HEK293 (cell line): Measurements from ENCODE around the gene TIMM9.

Experiments used
- CTCF ChIA-PET: fragments of 350-600 bp; formaldehyde crosslinking; extraction: SDS; loops from one replicate; lab custom pipeline; 2021; ENCODE audit warnings: antibody characterized with exemption; lab: Yijun Ruan, JAX
- POLR2A ChIA-PET: fragments of 300-600 bp; formaldehyde crosslinking; extraction: SDS; loops from one replicate; lab custom pipeline; 2020; ENCODE audit warnings: antibody characterized with exemption, inconsistent platforms; lab: Yijun Ruan, JAX
- H3K27ac ChIP-seq: fragments of 200-500 bp; sonication (Bioruptor generic); 2 replicates; pipeline ENCODE4 v1.5.1; 2014; ENCODE audit warnings: low read depth, low read length, control low read depth, inconsistent platforms; ENCODE audit errors: extremely low read depth
- H3K36me3 ChIP-seq, 2 experiments: fragments of 200-500 bp in 1 of 2; sonication (Bioruptor generic) in 1 of 2; 1 replicate in 1 of 2; 2 replicates in 1 of 2; pipeline ENCODE4 v1.5.1; 2014 to 2017; ENCODE audit warnings: inconsistent platforms in 2 of 2, low read length in 2 of 2; ENCODE audit not compliant: control insufficient read depth in 2 of 2, insufficient read depth in 1 of 2
- H3K4me1 ChIP-seq: fragments of 200-500 bp; sonication (Bioruptor generic); 2 replicates; pipeline ENCODE4 v1.5.1; 2014; ENCODE audit warnings: mild to moderate bottlenecking, low read length, inconsistent platforms; ENCODE audit not compliant: control insufficient read depth, insufficient read depth
- H3K4me3 ChIP-seq: 2 replicates; pipeline ENCODE4 v1.5.1; 2011; ENCODE audit warnings: low read depth, mild to moderate bottlenecking, control low read depth, low read length, moderate library complexity
- H3K9me3 ChIP-seq: fragments of 200-500 bp; sonication (Bioruptor generic); 2 replicates; pipeline ENCODE4 v1.5.1; 2014; ENCODE audit warnings: low read depth, low read length, inconsistent platforms; ENCODE audit not compliant: control insufficient read depth, insufficient read depth
- SCRT2 ChIP-seq: fragments of 450-650 bp; formaldehyde crosslinking; IDR thresholded peaks from 2 replicates; pipeline ENCODE4 v1.5.1; 2016; ENCODE audit warnings: missing biosample characterization, missing genetic modification characterization
- ZBTB17 ChIP-seq: fragments of 450-650 bp; formaldehyde crosslinking; IDR thresholded peaks from 2 replicates; pipeline ENCODE4 v1.5.1; 2016; ENCODE audit warnings: missing biosample characterization, missing genetic modification characterization
- ZNF146 ChIP-seq: fragments of 450-650 bp; formaldehyde crosslinking; IDR thresholded peaks from 2 replicates; pipeline ENCODE4 v1.5.1; 2016; ENCODE audit warnings: missing biosample characterization, missing genetic modification characterization
- ZNF157 ChIP-seq: fragments of 450-650 bp; formaldehyde crosslinking; IDR thresholded peaks from 2 replicates; pipeline ENCODE4 v1.5.1; 2016; ENCODE audit warnings: missing biosample characterization, missing genetic modification characterization
- ZNF174 ChIP-seq: fragments of 450-650 bp; formaldehyde crosslinking; IDR thresholded peaks from 2 replicates; pipeline ENCODE4 v1.5.0; 2017; ENCODE audit warnings: missing biosample characterization, mild to moderate bottlenecking, missing genetic modification characterization
- ZNF175 ChIP-seq: fragments of 450-650 bp; formaldehyde crosslinking; IDR thresholded peaks from 2 replicates; pipeline ENCODE4 v1.5.1; 2016; ENCODE audit warnings: missing biosample characterization, missing genetic modification characterization
- ZNF501 ChIP-seq: fragments of 450-650 bp; formaldehyde crosslinking; IDR thresholded peaks from 2 replicates; pipeline ENCODE4 v1.5.1; 2016; ENCODE audit warnings: missing biosample characterization, missing genetic modification characterization
- ZNF701 ChIP-seq: fragments of 450-650 bp; formaldehyde crosslinking; IDR thresholded peaks from 2 replicates; pipeline ENCODE4 v1.5.1; 2016; ENCODE audit warnings: missing biosample characterization, missing genetic modification characterization
- ZNF76 ChIP-seq: fragments of 450-650 bp; formaldehyde crosslinking; IDR thresholded peaks from 2 replicates; pipeline ENCODE4; 2016; ENCODE audit warnings: low read depth, missing biosample characterization, missing genetic modification characterization, borderline replicate concordance
- ZSCAN23 ChIP-seq: fragments of 450-650 bp; formaldehyde crosslinking; IDR thresholded peaks from 2 replicates; pipeline ENCODE4 v1.5.1; 2016; ENCODE audit warnings: missing biosample characterization, missing genetic modification characterization
- TF ChIP-seq, protein P1 (sequence below): fragments of 450-650 bp; formaldehyde crosslinking; IDR thresholded peaks from 2 replicates; pipeline ENCODE4 v1.5.1; 2016; ENCODE audit warnings: missing biosample characterization, missing genetic modification characterization
- TF ChIP-seq, protein P2 (sequence below): fragments of 450-650 bp; formaldehyde crosslinking; IDR thresholded peaks from 2 replicates; pipeline ENCODE4 v1.5.1; 2017; ENCODE audit warnings: missing biosample characterization, missing genetic modification characterization

TIMM9 gene

DNA sequence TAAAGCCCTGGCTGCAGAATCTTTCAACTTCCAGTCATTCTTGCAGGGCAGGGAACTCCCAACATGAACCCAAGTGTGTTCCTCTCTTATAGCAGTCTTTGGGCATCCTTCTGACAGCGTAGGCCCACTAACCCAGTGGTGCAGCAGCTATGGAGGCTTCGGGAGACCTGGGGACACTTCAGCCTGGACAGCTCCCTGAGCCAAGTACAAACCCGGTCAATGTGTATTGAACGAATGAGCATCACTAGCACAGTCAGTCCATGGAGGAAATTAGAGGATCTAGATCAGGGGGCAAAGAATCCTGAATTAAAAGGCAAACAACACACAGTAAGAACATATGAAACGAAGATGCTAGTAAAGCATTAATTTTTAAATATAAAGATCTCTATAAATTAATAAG, 42.0 kb upstream of the TIMM9 start:
- Histone ChIP-seq H3K9me3 (no peaks in the 10 kb centered on the region), H3K27ac (no peak overlapping the region), H3K4me3 (no peak overlapping the region), H3K36me3 (peaks cover 8 to 26% of the 10 kb centered on the region in 2 experiments), H3K4me1 (0 out of 2 replicates have a peak, but pooled peaks cover 3% of the 10 kb centered on the region)
- POLR2A ChIA-PET, result no interaction called here
- CTCF ChIA-PET, result no interaction called here
- TF ChIP-seq ZNF501 (tag by site-specific recombination) (no peak), SCRT2 (tag by site-specific recombination) (no peak)
- TF ChIP-seq, protein P1, sequence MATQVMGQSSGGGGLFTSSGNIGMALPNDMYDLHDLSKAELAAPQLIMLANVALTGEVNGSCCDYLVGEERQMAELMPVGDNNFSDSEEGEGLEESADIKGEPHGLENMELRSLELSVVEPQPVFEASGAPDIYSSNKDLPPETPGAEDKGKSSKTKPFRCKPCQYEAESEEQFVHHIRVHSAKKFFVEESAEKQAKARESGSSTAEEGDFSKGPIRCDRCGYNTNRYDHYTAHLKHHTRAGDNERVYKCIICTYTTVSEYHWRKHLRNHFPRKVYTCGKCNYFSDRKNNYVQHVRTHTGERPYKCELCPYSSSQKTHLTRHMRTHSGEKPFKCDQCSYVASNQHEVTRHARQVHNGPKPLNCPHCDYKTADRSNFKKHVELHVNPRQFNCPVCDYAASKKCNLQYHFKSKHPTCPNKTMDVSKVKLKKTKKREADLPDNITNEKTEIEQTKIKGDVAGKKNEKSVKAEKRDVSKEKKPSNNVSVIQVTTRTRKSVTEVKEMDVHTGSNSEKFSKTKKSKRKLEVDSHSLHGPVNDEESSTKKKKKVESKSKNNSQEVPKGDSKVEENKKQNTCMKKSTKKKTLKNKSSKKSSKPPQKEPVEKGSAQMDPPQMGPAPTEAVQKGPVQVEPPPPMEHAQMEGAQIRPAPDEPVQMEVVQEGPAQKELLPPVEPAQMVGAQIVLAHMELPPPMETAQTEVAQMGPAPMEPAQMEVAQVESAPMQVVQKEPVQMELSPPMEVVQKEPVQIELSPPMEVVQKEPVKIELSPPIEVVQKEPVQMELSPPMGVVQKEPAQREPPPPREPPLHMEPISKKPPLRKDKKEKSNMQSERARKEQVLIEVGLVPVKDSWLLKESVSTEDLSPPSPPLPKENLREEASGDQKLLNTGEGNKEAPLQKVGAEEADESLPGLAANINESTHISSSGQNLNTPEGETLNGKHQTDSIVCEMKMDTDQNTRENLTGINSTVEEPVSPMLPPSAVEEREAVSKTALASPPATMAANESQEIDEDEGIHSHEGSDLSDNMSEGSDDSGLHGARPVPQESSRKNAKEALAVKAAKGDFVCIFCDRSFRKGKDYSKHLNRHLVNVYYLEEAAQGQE (tag by site-specific recombination), result peak; percentile 50; the same call in 1 of the 2 replicates

DNA sequence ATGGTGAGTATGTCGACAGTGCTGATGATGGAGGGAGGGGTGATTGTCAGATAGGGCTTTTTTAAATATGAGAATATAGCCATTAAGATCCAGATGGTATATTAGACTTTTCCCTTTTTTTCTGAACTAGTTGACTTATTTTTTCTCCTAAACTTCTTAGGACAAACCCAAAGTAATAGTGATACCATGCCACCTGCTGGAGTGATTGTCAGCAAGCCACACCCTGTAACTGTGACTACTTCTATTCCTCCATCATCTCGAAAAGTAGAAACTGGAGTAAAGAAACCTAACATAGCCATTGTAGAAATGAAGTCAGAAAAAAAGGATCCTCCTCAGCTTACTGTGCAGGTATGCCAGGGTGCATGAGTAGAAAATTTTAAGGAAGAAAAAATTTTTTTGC, 40.2 kb upstream of the TIMM9 start:
- Histone ChIP-seq H3K4me1 (0 out of 2 replicates have a peak, but pooled peaks cover 3% of the 10 kb centered on the region), H3K27ac (no peak overlapping the region), H3K9me3 (no peaks in the 10 kb centered on the region), H3K36me3 (peaks cover 16 to 31% of the 10 kb centered on the region in 2 experiments), H3K4me3 (no peak overlapping the region)
- POLR2A ChIA-PET, result no interaction called here
- CTCF ChIA-PET, result interaction anchor here (0.6 kb wide), 2 partner anchors 9 to 122 kb away, joined by 3 to 6 read pairs; no protein-coding TSS in a partner anchor
- no peak for TF ChIP-seq ZNF76 (tag by site-specific recombination)
- TF ChIP-seq ZSCAN23 (tag by site-specific recombination), result no peak
- TF ChIP-seq, protein P2, sequence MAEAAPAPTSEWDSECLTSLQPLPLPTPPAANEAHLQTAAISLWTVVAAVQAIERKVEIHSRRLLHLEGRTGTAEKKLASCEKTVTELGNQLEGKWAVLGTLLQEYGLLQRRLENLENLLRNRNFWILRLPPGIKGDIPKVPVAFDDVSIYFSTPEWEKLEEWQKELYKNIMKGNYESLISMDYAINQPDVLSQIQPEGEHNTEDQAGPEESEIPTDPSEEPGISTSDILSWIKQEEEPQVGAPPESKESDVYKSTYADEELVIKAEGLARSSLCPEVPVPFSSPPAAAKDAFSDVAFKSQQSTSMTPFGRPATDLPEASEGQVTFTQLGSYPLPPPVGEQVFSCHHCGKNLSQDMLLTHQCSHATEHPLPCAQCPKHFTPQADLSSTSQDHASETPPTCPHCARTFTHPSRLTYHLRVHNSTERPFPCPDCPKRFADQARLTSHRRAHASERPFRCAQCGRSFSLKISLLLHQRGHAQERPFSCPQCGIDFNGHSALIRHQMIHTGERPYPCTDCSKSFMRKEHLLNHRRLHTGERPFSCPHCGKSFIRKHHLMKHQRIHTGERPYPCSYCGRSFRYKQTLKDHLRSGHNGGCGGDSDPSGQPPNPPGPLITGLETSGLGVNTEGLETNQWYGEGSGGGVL, result no peak
- TF ChIP-seq, protein P1 (tag by site-specific recombination), result no peak
- TF ChIP-seq, all 188 proteins: peak for 0

DNA sequence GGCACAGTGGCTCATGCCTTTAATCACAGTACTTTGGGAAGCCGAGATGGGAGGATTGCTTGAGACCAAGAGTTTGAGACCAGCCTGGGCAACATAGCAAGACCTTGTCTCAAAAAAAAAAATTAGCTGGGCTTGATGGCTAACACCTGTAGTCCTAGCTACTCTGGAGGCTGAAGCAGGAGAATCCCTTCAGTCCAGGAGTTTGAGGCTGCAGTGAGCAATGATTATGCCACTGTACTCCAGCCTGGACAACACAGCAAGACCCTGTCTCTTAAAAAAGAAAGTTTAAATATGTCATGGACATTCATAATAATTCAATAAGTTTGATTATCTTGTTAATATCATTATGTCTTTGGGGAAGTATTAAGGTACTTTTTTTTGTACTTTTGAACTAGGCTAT, 39.1 kb upstream of the TIMM9 start:
- Histone ChIP-seq H3K4me1 (0 out of 2 replicates have a peak, but pooled peaks cover 3% of the 10 kb centered on the region), H3K27ac (no peak overlapping the region), H3K36me3 (peaks cover 13 to 36% of the 10 kb centered on the region in 2 experiments; a peak in 2 of 3 replicates), H3K9me3 (no peaks in the 10 kb centered on the region), H3K4me3 (no peak overlapping the region)
- CTCF ChIA-PET, result interaction anchor here (0.6 kb wide), 1 partner anchor 359 kb away, joined by 5 read pairs; no protein-coding TSS in a partner anchor
- POLR2A ChIA-PET, result no interaction called here
- no peak for TF ChIP-seq ZNF146 (tag by site-specific recombination)

DNA sequence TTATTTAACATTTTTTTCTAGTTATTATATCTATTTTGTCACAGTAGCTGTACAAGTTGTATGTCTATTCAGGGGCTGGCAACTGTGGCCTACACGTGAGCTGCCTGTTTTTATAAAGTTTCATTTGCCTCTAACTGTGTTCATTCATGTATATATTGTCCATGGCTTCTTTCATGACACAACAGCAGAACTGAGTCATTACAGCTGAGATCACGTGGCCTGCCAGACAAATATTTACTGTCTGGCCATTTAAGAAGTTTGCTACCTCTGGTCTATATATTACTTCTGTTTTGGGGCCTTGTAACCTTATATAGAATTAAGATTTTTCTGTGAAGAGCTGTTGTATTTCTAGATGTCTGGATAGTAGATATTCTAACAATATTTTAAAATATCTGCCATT, 38.1 kb upstream of the TIMM9 start:
- ChIA-PET POLR2A (no interaction called here), CTCF (no interaction called here)
- TF ChIP-seq ZNF701 (tag by site-specific recombination) (no peak), ZNF174 (tag by site-specific recombination) (no peak), ZBTB17 (no peak), ZNF157 (tag by site-specific recombination) (no peak), ZNF175 (no peak)
- no peaks in the 10 kb centered on the region for H3K9me3 ChIP-seq
- peaks cover 13 to 42% of the 10 kb centered on the region in 2 experiments; a peak in 2 of 3 replicates for H3K36me3 ChIP-seq
- no peak overlapping the region for H3K4me3 ChIP-seq
- 0 out of 2 replicates have a peak, but pooled peaks cover 3% of the 10 kb centered on the region for H3K4me1 ChIP-seq
- no peak overlapping the region for H3K27ac ChIP-seq
